Epithelial cell of proximal tubule (primary cell): ENCODE results near the gene ATP11A. TPM values are rescaled to one million over a fixed set of nuclear protein-coding genes. Genes with fewer than 3 reads are reported as not detected.
A peak's percentile ranks its signal among the peaks of the same experiment; 100 is the strongest.

Source experiments
- DNase-seq: peaks from one replicate; pipeline ENCODE4 v3.0.0-alpha.2; 2011; ENCODE audit warnings: low read depth
- H3K4me3 ChIP-seq: 2 replicates; pipeline ENCODE4 v1.5.1; 2011; ENCODE audit warnings: low read depth, mild to moderate bottlenecking, low read length
- total RNA-seq: library from RNA; depleted of rRNA; stranded (reverse); fragments of >200 nt; gene quantifications from 2 replicates; pipeline ENCODE4 v1.2.3, GENCODE V29; 2015
- TF ChIP-seq, protein P1 (sequence below): conservative IDR thresholded peaks from 2 replicates; pipeline ENCODE4 v1.5.1; 2012; ENCODE audit warnings: low read depth, mild to moderate bottlenecking, low read length

The ATP11A gene
- total RNA-seq, 1 donor from 2014 or later: 27.2 TPM

DNA sequence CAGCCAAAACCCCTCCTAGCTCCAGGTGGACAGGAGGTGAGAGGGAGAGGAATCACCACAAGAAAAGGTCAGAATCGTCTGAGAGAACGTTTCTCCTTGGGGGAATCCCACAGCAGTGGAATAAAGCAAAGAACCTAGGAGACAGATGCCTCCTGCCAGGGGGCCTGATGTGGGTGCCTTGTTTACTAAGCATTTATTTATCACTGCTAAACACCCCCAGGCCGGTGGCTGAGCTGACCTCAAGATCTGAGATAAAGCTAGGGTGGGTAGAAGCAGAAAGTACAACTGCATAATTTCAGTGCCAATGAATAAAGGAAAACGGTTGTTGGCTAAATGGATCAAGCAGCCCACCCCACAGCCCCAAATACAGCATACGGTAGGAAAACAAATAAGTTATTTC lies 33.9 kb upstream of the ATP11A start:
- no peak for DNase-seq
- TF ChIP-seq, protein P1, sequence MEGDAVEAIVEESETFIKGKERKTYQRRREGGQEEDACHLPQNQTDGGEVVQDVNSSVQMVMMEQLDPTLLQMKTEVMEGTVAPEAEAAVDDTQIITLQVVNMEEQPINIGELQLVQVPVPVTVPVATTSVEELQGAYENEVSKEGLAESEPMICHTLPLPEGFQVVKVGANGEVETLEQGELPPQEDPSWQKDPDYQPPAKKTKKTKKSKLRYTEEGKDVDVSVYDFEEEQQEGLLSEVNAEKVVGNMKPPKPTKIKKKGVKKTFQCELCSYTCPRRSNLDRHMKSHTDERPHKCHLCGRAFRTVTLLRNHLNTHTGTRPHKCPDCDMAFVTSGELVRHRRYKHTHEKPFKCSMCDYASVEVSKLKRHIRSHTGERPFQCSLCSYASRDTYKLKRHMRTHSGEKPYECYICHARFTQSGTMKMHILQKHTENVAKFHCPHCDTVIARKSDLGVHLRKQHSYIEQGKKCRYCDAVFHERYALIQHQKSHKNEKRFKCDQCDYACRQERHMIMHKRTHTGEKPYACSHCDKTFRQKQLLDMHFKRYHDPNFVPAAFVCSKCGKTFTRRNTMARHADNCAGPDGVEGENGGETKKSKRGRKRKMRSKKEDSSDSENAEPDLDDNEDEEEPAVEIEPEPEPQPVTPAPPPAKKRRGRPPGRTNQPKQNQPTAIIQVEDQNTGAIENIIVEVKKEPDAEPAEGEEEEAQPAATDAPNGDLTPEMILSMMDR: no peak
- H3K4me3 ChIP-seq: no peak overlapping the region

DNA sequence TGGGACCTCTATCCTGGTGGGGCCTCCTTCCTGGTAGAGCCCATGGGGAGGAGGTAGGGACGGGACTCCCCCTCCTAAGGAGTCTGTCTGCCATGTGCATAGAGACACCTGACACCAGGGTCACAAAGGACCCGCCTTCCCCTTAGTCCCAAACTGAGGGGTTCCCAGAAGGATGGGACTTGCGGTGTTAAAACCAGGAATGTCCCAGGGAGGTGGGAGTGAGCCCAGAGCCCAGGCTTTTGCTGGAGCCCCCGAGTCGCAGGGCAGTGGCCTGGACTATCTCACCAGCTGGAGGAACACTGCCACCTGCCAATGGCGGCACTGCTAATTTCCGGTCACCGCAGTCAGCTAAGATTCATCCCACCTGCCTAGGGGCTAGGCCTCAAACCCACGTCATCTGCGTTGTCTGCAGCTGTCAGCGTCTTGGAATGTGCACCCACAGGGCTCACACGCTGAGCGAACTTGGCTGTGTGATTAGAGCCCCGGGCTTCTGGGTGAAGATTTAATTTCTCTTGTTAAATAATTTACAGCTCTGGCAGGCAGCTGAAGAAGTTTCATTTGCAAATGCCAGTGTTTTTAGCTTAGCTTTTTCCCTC lies 31.9 kb upstream of the ATP11A start:
- TF ChIP-seq, protein P1: no peak
- DNase-seq: peak; percentile 89
- H3K4me3 ChIP-seq: peak overlapping the region; percentile 26

DNA sequence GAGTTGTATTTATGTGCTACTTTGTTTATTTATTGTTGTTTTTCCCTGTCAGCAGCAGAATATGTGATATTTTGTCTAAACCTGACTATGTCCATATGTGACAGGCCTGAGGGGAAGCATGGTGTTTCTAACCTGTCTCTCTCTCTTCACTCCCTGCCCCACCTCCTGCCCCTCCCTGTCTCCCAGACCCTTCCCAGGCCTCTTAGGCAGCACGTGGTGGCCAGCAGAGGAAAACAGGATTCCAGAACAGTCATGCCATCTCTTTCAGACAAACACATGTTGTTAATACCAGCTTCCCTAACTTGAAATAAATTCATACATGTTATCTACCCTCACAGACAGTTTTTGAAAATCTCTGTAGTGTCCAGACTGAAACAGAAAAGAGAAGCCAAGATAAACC lies 31.0 kb upstream of the ATP11A start:
- no peak for DNase-seq
- H3K4me3 ChIP-seq: no peak overlapping the region
- TF ChIP-seq, protein P1: no peak

DNA sequence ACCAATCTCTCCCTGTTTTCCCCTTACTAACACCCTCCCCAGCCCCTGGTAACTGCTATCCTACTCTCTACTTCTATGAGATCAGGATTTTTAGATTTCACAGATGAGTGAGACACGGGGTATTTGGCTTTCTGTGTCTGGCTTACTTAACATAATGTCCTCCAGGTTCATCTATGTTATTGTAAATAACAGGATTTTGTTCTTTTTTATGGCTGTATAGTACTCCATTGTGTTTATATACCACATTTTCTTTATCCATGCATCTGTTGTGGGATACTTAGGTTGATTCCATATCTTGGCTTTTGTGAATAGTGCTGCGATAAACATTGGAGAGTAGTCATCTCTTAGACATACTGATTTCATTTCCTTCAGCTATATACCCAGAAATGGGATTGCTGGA lies 28.5 kb upstream of the ATP11A start:
- H3K4me3 ChIP-seq: no peak overlapping the region
- TF ChIP-seq, protein P1: no peak
- no peak for DNase-seq

DNA sequence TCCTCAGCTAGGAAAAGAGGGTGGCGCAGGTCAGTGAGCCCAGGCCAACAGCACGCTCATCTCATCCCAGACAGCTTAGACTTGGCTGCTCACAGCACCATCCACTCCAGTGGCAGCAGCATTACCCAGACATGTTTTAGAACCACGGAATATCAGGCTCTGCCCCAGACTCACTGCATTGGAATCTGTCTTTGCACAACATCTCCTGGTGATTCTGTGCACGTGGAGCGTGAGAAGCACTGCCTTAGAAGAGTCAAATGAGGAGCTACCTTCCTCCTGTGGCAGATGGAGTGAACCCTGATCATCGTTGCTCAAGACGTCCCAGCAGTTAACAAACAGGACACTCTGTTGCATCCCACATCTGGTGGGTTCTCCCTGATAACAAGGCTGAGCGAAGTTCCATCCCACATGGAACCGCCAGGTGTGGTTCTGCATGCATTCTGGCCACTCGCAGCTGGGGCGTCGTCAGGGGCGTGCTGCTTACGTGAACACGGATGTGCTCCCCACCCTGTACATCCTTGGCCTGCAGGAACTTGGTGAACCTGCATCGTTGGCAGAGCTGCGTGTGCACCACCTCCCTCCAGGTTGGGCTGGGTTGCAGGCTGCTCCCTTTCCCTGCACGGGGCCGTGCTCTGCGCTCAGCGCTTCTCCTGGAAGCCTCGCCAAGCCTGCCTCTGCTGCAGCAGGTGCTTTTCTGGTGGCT lies 25.2 kb upstream of the ATP11A start:
- DNase-seq: no peak
- H3K4me3 ChIP-seq: no peak overlapping the region
- TF ChIP-seq, protein P1: no peak

DNA sequence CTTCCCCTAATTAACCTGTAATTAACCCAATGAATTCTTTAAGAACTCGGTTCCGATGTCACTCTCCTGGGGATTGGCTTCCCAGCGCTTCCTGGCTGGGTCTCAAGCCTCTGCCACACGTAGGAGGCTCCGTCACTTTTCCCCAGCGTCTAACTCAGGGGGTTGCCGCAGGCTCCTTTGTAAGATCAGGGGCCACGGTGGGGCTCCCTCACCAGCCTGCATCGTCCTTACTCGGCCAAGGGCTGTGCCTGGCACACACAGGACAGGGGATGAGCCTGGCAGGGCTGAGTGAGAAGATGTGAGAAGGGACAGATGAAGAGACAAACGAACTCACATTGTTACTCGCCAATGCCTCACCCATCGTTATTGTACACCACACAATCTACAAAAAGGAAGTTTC lies 20.9 kb upstream of the ATP11A start:
- DNase-seq: no peak
- TF ChIP-seq, protein P1: no peak
- H3K4me3 ChIP-seq: no peak overlapping the region
